GM12878 (cell line): ENCODE measurements around the gene PPP4C. TPM values are rescaled to one million over a fixed set of nuclear protein-coding genes. Genes with fewer than 3 reads are reported as not detected.

Experiments used
- ATAC-seq: fragments of 200-7000 bp; cut with Tn5 transposase; 3 replicates; pipeline ENCODE4 v1.9.1; 2020; ENCODE audit warnings: mild to moderate bottlenecking, moderate library complexity
- BruUV-seq: library from RNA; stranded (reverse); fragments of 400-500 nt; replicated peaks from 2 replicates; lab custom pipeline; 2021; lab: Mats Ljungman, UMichigan
- CTCF ChIA-PET: fragments of 300-600 bp; sonication (Branson Sonifier 250); formaldehyde crosslinking; extraction: SDS; loops from one replicate; lab custom pipeline; 2021; ENCODE audit warnings: inconsistent platforms; lab: Yijun Ruan, JAX
- POLR2A ChIA-PET: fragments of 350-600 bp; formaldehyde crosslinking; extraction: SDS; loops from one replicate; lab custom pipeline; 2021; ENCODE audit warnings: inconsistent platforms; lab: Charles Lee
- RAD21 ChIA-PET: fragments of 300-600 bp; sonication (Branson Sonifier 250); formaldehyde crosslinking; loops from one replicate; lab custom pipeline; 2023; ENCODE audit warnings: antibody characterized with exemption; ENCODE audit not compliant: unreplicated experiment; lab: Charles Lee
- SMC1A ChIA-PET: fragments of 300-600 bp; sonication (Branson Sonifier 250); formaldehyde crosslinking; loops from one replicate; lab custom pipeline; 2023; ENCODE audit not compliant: unreplicated experiment, uncharacterized antibody; lab: Charles Lee
- DNase-seq: peaks from one replicate; pipeline ENCODE4 v3.0.0-alpha.2; 2011; ENCODE audit warnings: low read depth, low spot score
- FAIRE-seq: peaks from 3 replicates; lab custom pipeline; 2011; peaks lifted over from hg19 to GRCh38; lab: Jason Lieb, UNC
- H2AFZ ChIP-seq: 2 replicates; pipeline ENCODE4 v1.6.0; 2011; ENCODE audit warnings: low read depth, low read length, control low read depth; ENCODE audit not compliant: control insufficient read depth
- H3K27ac ChIP-seq: 2 replicates; pipeline ENCODE4 v1.5.1; 2011; ENCODE audit warnings: control low read depth; ENCODE audit not compliant: control insufficient read depth, insufficient read depth
- H3K27me3 ChIP-seq, 2 experiments: replicated peaks in 1 of 2; 2 replicates each; pipeline versions ENCODE4 v1.6.0 to v1.6.1; 2011; ENCODE audit warnings: low read length in 1 of 2; ENCODE audit not compliant: control insufficient read depth in 2 of 2, insufficient read depth in 2 of 2
- H3K36me3 ChIP-seq, 2 experiments: 2 replicates each; pipeline ENCODE4 v1.5.1; 2011; ENCODE audit warnings: low read length in 1 of 2; ENCODE audit not compliant: control insufficient read depth in 2 of 2, insufficient read depth in 2 of 2
- H3K4me1 ChIP-seq: 2 replicates; pipeline ENCODE4 v1.6.1; 2011; ENCODE audit warnings: mild to moderate bottlenecking, low read length, moderate library complexity, mixed read lengths; ENCODE audit not compliant: control insufficient read depth, insufficient read depth
- H3K4me2 ChIP-seq: 2 replicates; pipeline ENCODE4 v1.6.0; 2011; ENCODE audit warnings: control low read depth; ENCODE audit not compliant: control insufficient read depth, insufficient read depth
- H3K4me3 ChIP-seq: fragments of 200-600 bp; sonication (generic); 2 replicates; pipeline ENCODE4 v1.5.1; 2016
- H3K79me2 ChIP-seq: 2 replicates; pipeline ENCODE4 v1.6.0; 2011; ENCODE audit warnings: low read length; ENCODE audit not compliant: control insufficient read depth, insufficient read depth
- H3K9ac ChIP-seq: 2 replicates; pipeline ENCODE4 v1.8.0; 2011; ENCODE audit warnings: low read length, control low read depth, mixed read lengths; ENCODE audit not compliant: control insufficient read depth, insufficient read depth
- H3K9me3 ChIP-seq: replicated peaks from 3 replicates; pipeline ENCODE4 v1.5.1; 2011; ENCODE audit warnings: mild to moderate bottlenecking, low read length; ENCODE audit not compliant: control insufficient read depth, insufficient read depth
- H4K20me1 ChIP-seq: 2 replicates; pipeline ENCODE4 v1.6.0; 2011; ENCODE audit not compliant: control insufficient read depth, insufficient read depth
- CREM ChIP-seq: IDR thresholded peaks from 2 replicates; pipeline ENCODE4 v1.6.1; 2014; ENCODE audit warnings: antibody characterized with exemption, low read depth
- EZH2 ChIP-seq: IDR thresholded peaks from 2 replicates; pipeline ENCODE4 v1.6.1; 2012; ENCODE audit warnings: low read depth, mild to moderate bottlenecking, control low read depth, inconsistent platforms, low read length, borderline replicate concordance; ENCODE audit not compliant: control insufficient read depth
- HCFC1 ChIP-seq: fragments of 150-350 bp; IDR thresholded peaks from 2 replicates; pipeline ENCODE4 v1.6.1; 2014; ENCODE audit warnings: low read length
- IRF3 ChIP-seq: fragments of 450-650 bp; IDR thresholded peaks from 2 replicates; pipeline ENCODE4 v1.6.1; 2014; ENCODE audit warnings: mild to moderate bottlenecking
- IRF5 ChIP-seq: fragments of 450-650 bp; IDR thresholded peaks from 2 replicates; pipeline ENCODE4 v1.6.1; 2017; ENCODE audit warnings: borderline replicate concordance
- NFXL1 ChIP-seq: fragments of 450-650 bp; IDR thresholded peaks from 2 replicates; pipeline ENCODE4 v1.6.1; 2017; ENCODE audit warnings: antibody characterized with exemption, mild to moderate bottlenecking, borderline replicate concordance
- NR2C1 ChIP-seq: fragments of 450-650 bp; IDR thresholded peaks from 2 replicates; pipeline ENCODE4 v1.6.1; 2017; ENCODE audit warnings: antibody characterized with exemption, mild to moderate bottlenecking, moderate library complexity
- RUNX3 ChIP-seq: IDR thresholded peaks from 2 replicates; pipeline ENCODE4 v1.6.1; 2012; ENCODE audit warnings: low read length, inconsistent platforms
- SMC3 ChIP-seq: IDR thresholded peaks from 2 replicates; pipeline ENCODE4 v1.6.1; 2011; ENCODE audit warnings: low read length, improper control_type of control experiment, borderline replicate concordance
- USF2 ChIP-seq: IDR thresholded peaks from 2 replicates; pipeline ENCODE4 v1.6.1; 2011; ENCODE audit warnings: low read depth, low read length, improper control_type of control experiment, borderline replicate concordance
- WGBS: methylation state at CpG from one replicate; pipeline ENCODE4 v1.1.6; 2016; ENCODE audit warnings: low lambda C conversion rate; ENCODE audit not compliant: insufficient replicate concordance, insufficient coverage; ENCODE audit errors: missing lambda C conversion rate; 5-methylcytosine and 5-hydroxymethylcytosine counted together
- in situ Hi-C: fragments of 300-500 bp; cut with MboI; formaldehyde crosslinking; loops from 9 replicates; pipeline ENCODE4 v1.14.3; 2018; ENCODE audit warnings: mixed read lengths
- intact Hi-C: fragments of 100-400 bp; cut with micrococcal nuclease; formaldehyde crosslinking; loops from one replicate; pipeline ENCODE4 v1.14.2; 2022; ENCODE audit not compliant: unreplicated experiment
- polyA plus RNA-seq, 11 experiments: library from polyadenylated mRNA; depleted of rRNA in 4 of 11; unstranded in 6 of 11; stranded (reverse) in 5 of 11; fragments of >200 nt; fragmentation: Nextera tagmentation in 4 of 11; fragmentation: Illumina TruSeq in 1 of 11; extraction: Ambion mirVana in 4 of 11; extraction: Trizol in 1 of 11; gene quantifications; 1 replicate in 1 of 11; 2 replicates in 10 of 11; pipeline versions ENCODE4 v1.2.1 to v1.2.3, GENCODE V29; 2011 to 2016; ENCODE audit warnings: inconsistent platforms in 2 of 11, missing spikeins in 2 of 11, low read depth in 1 of 11
- total RNA-seq, 4 experiments: library from RNA; depleted of rRNA in 3 of 4; stranded (reverse); fragments of >200 nt in 3 of 4; fragmentation: Illumina TruSeq in 1 of 4; extraction: Trizol in 1 of 4; gene quantifications; 2 replicates each; pipeline versions ENCODE4 v1.2.1 to v1.2.3, GENCODE V29; 2013 to 2021
- TF ChIP-seq, protein P1 (sequence below): fragments of 150-350 bp; IDR thresholded peaks from 2 replicates; pipeline ENCODE4 v1.6.1; 2014; ENCODE audit warnings: mild to moderate bottlenecking, low read depth, low read length
- TF ChIP-seq, protein P2 (sequence below): fragments of 450-650 bp; IDR thresholded peaks from 2 replicates; pipeline ENCODE4 v1.6.1; 2017; ENCODE audit warnings: antibody characterized with exemption, mild to moderate bottlenecking, moderate library complexity

PPP4C gene
- total and polyA plus RNA-seq, 10 of the 15 experiments (the other 5 are each of a cell fraction or from before 2014, with no cell fraction given): 2.7 to 240 (median 124) TPM

- TF ChIP-seq, protein P1, sequence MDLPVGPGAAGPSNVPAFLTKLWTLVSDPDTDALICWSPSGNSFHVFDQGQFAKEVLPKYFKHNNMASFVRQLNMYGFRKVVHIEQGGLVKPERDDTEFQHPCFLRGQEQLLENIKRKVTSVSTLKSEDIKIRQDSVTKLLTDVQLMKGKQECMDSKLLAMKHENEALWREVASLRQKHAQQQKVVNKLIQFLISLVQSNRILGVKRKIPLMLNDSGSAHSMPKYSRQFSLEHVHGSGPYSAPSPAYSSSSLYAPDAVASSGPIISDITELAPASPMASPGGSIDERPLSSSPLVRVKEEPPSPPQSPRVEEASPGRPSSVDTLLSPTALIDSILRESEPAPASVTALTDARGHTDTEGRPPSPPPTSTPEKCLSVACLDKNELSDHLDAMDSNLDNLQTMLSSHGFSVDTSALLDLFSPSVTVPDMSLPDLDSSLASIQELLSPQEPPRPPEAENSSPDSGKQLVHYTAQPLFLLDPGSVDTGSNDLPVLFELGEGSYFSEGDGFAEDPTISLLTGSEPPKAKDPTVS: no peak
- TF ChIP-seq NFXL1: no peak
- TF ChIP-seq IRF3: no peak
- no peak for TF ChIP-seq HCFC1
Observed at GRCh38 chr16:30096862-30097563, 21.2 kb downstream of the PPP4C start (continued).

DNA sequence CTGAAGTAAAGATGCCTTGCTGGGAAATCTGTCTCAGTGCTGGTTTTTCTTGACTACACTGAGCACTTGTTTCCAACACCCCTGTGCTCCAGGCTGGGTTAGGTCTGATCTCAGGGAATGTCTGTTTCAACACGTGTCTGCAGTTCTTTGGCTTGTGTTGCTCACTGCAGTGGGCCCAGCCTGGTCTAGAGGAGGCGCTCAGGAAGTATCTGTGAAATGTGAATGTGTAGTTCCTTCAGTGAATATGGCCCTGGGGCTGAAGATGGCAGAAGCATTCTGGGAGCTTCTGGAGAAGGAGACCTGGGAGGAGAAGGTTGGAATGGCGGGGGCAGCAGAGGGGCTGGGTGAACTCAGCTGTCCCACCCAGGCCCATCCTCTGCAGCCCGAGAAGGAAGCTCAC is 28.3 kb downstream of the PPP4C start:
- DNase-seq (no peak), ATAC-seq (no peak), FAIRE-seq (no peak)
- ChIA-PET POLR2A (no interaction called here), SMC1A (interaction anchor here (1.0 to 2.5 kb wide), 3 partner anchors 12 to 39 kb away, joined by 3 to 11 read pairs (median 3); partner anchors contain the start of gene TBX6), RAD21 (no interaction called here), CTCF (interaction anchor here (0.9 to 4.0 kb wide), 2 partner anchors 12 to 24 kb away, joined by 3 to 22 read pairs; partner anchors contain the start of gene TBX6)
- 31% methylated on average over 3 of the region's 4 CpGs for WGBS
- no peak overlapping the region for H3K9ac ChIP-seq
- H3K9me3 ChIP-seq: no peaks in the 10 kb centered on the region; the same call in 2 of the 3 replicates
- no TSS peak for BruUV-seq
- H3K27me3 ChIP-seq: no peaks in the 10 kb centered on the region
- intact Hi-C loops (no loop called here), in situ Hi-C loops (no loop called here)
- no peak overlapping the region for H2AFZ ChIP-seq
- no peak overlapping the region for H3K27ac ChIP-seq
- H4K20me1 ChIP-seq: no peaks in the 10 kb centered on the region
- no peaks in the 10 kb centered on the region for H3K36me3 ChIP-seq
- no peak overlapping the region for H3K4me3 ChIP-seq
- H3K4me1 ChIP-seq: no peaks in the 10 kb centered on the region
- H3K79me2 ChIP-seq: no peaks in the 10 kb centered on the region
- H3K4me2 ChIP-seq: no peak overlapping the region
- TF ChIP-seq IRF5 (no peak), SMC3 (no peak), RUNX3 (no peak), USF2 (no peak), CREM (no peak), NR2C1 (no peak), EZH2 (no peak)
- TF ChIP-seq, protein P2, sequence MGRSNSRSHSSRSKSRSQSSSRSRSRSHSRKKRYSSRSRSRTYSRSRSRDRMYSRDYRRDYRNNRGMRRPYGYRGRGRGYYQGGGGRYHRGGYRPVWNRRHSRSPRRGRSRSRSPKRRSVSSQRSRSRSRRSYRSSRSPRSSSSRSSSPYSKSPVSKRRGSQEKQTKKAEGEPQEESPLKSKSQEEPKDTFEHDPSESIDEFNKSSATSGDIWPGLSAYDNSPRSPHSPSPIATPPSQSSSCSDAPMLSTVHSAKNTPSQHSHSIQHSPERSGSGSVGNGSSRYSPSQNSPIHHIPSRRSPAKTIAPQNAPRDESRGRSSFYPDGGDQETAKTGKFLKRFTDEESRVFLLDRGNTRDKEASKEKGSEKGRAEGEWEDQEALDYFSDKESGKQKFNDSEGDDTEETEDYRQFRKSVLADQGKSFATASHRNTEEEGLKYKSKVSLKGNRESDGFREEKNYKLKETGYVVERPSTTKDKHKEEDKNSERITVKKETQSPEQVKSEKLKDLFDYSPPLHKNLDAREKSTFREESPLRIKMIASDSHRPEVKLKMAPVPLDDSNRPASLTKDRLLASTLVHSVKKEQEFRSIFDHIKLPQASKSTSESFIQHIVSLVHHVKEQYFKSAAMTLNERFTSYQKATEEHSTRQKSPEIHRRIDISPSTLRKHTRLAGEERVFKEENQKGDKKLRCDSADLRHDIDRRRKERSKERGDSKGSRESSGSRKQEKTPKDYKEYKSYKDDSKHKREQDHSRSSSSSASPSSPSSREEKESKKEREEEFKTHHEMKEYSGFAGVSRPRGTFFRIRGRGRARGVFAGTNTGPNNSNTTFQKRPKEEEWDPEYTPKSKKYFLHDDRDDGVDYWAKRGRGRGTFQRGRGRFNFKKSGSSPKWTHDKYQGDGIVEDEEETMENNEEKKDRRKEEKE: no peak
